Measurements from ENCODE around the gene KIAA0825.

The KIAA0825 gene

DNA sequence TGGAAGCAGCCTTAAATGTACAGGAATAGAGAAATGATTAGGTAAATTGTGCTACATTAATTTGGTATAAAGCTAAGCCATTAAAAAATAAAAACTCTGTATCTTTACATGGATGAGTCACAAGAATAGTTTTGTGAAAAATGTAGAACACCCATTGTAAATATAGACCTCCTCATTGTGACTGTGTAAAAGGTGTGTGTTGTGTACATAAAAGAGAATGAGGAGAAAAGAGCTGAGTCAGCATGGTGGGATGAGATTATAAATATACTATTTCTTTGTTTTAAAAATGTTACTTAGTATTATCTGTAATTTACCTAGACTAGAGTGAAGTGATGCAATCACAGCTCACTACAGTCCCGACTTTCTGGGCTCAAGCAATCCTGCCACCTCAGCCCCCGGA is 250.5 kb downstream of the KIAA0825 start:
- Histone ChIP-seq H2BK12ac (ENCODE audit: low read length) (peak overlapping the region; percentile 58), H3K4me2 (ENCODE audit: low read length) (no peak overlapping the region), H3K9me3 (ENCODE audit: insufficient read depth, low read depth, low read length) (peaks cover 2% of the 10 kb centered on the region), H3K23ac (ENCODE audit: low read length) (no peak overlapping the region), H3K79me2 (ENCODE audit: control insufficient read depth, insufficient read depth, low read length, poor library complexity) (no peaks in the 10 kb centered on the region), H3K79me1 (ENCODE audit: low read length) (no peaks in the 10 kb centered on the region), H3K4me3 (ENCODE audit: low read depth, low read length) (no peak overlapping the region), H3K4me1 (ENCODE audit: control insufficient read depth in 1 of 2, insufficient read depth in 2 of 2, low read length in 2 of 2) (no peaks in the 10 kb centered on the region), H3K9ac (ENCODE audit: low read length) (no peak overlapping the region), H2AK5ac (ENCODE audit: low read length) (no peak overlapping the region), H2AFZ (ENCODE audit: insufficient read depth, low read length, poor library complexity) (no peak overlapping the region), H2BK5ac (ENCODE audit: low read depth, low read length, poor library complexity) (no peak overlapping the region), H4K12ac (ENCODE audit: low read depth, low read length) (no peak overlapping the region), H2BK120ac (ENCODE audit: insufficient read depth, low read length, poor library complexity) (no peak overlapping the region), H4K91ac (ENCODE audit: low read depth, low read length) (no peak overlapping the region), H3K27ac (ENCODE audit: low read depth, low read length) (no peak overlapping the region), H3K14ac (ENCODE audit: low read length) (no peak overlapping the region), H3K36me3 (ENCODE audit: control insufficient read depth in 1 of 2, insufficient read depth in 2 of 2, low read length in 2 of 2) (no peaks in the 10 kb centered on the region), H3K18ac (ENCODE audit: low read length) (no peak overlapping the region), H4K8ac (ENCODE audit: low read depth, low read length) (no peak overlapping the region), H3K27me3 (ENCODE audit: insufficient read depth, low read length) (no peaks in the 10 kb centered on the region), H3K4ac (ENCODE audit: low read depth, low read length) (no peak overlapping the region)
- WGBS (ENCODE audit: extremely low coverage, insufficient coverage, insufficient read length) = no CpG with 5 or more reads among the region's 2 CpGs
- no peak for DNase-seq

GRCh38 chr5:94366811-94367210 is 251.6 kb downstream of the KIAA0825 start:
- H2BK120ac ChIP-seq (ENCODE audit: insufficient read depth, low read length, poor library complexity) = no peak overlapping the region
- no CpG with 5 or more reads among the region's 4 CpGs for WGBS (ENCODE audit: extremely low coverage, insufficient coverage, insufficient read length)
- H3K4me3 ChIP-seq (ENCODE audit: low read depth, low read length) = no peak overlapping the region
- no peak overlapping the region for H4K91ac ChIP-seq (ENCODE audit: low read depth, low read length)
- no peaks in the 10 kb centered on the region for H3K36me3 ChIP-seq (ENCODE audit: control insufficient read depth in 1 of 2, insufficient read depth in 2 of 2, low read length in 2 of 2)
- H3K4me1 ChIP-seq (ENCODE audit: control insufficient read depth in 1 of 2, insufficient read depth in 2 of 2, low read length in 2 of 2) = no peaks in the 10 kb centered on the region
- no peak overlapping the region for H4K12ac ChIP-seq (ENCODE audit: low read depth, low read length)
- no peaks in the 10 kb centered on the region for H3K27me3 ChIP-seq (ENCODE audit: insufficient read depth, low read length)
- no peaks in the 10 kb centered on the region for H3K79me2 ChIP-seq (ENCODE audit: control insufficient read depth, insufficient read depth, low read length, poor library complexity)
- H3K79me1 ChIP-seq (ENCODE audit: low read length) = no peaks in the 10 kb centered on the region
- no peak overlapping the region for H3K4me2 ChIP-seq (ENCODE audit: low read length)
- H3K9me3 ChIP-seq (ENCODE audit: insufficient read depth, low read depth, low read length) = peaks cover 2% of the 10 kb centered on the region
- no peak overlapping the region for H3K4ac ChIP-seq (ENCODE audit: low read depth, low read length)
- no peak overlapping the region for H3K27ac ChIP-seq (ENCODE audit: low read depth, low read length)
- no peak for DNase-seq
- no peak overlapping the region for H2BK5ac ChIP-seq (ENCODE audit: low read depth, low read length, poor library complexity)
- H3K14ac ChIP-seq (ENCODE audit: low read length) = no peak overlapping the region
- no peak overlapping the region for H2BK12ac ChIP-seq (ENCODE audit: low read length)
- H2AFZ ChIP-seq (ENCODE audit: insufficient read depth, low read length, poor library complexity) = no peak overlapping the region
- no peak overlapping the region for H3K18ac ChIP-seq (ENCODE audit: low read length)
- H3K9ac ChIP-seq (ENCODE audit: low read length) = no peak overlapping the region
- no peak overlapping the region for H2AK5ac ChIP-seq (ENCODE audit: low read length)
- no peak overlapping the region for H4K8ac ChIP-seq (ENCODE audit: low read depth, low read length)
- no peak overlapping the region for H3K23ac ChIP-seq (ENCODE audit: low read length)

DNA sequence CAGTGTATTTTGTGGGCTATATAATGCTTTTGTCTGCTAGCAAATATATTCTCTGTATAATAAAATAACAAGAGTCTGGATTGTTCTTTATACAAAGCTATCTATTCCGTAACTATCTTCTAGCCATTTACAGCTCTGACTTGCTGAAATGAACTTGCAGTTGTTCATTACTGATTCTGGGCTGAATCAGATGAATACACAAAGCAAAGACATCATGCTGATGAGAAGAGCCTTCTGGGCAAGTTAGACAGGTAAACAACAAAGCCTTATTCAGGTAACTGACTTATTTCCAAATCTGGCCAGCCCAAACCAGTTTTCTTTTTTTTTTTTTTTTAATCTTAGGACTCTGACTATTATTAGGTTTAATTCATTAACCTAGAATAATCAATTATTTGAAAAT is 255.5 kb downstream of the KIAA0825 start:
- H3K23ac ChIP-seq (ENCODE audit: low read length) = no peak overlapping the region
- DNase-seq = no peak
- no peak overlapping the region for H3K4me2 ChIP-seq (ENCODE audit: low read length)
- WGBS (ENCODE audit: extremely low coverage, insufficient coverage, insufficient read length) = no CpG with 5 or more reads among the region's 1 CpG
- H2BK120ac ChIP-seq (ENCODE audit: insufficient read depth, low read length, poor library complexity) = no peak overlapping the region
- no peak overlapping the region for H3K4me3 ChIP-seq (ENCODE audit: low read depth, low read length)
- no peaks in the 10 kb centered on the region for H3K79me2 ChIP-seq (ENCODE audit: control insufficient read depth, insufficient read depth, low read length, poor library complexity)
- H3K36me3 ChIP-seq (ENCODE audit: control insufficient read depth in 1 of 2, insufficient read depth in 2 of 2, low read length in 2 of 2) = no peaks in the 10 kb centered on the region
- no peak overlapping the region for H3K14ac ChIP-seq (ENCODE audit: low read length)
- no peak overlapping the region for H4K12ac ChIP-seq (ENCODE audit: low read depth, low read length)
- H3K9ac ChIP-seq (ENCODE audit: low read length) = no peak overlapping the region
- no peaks in the 10 kb centered on the region for H3K27me3 ChIP-seq (ENCODE audit: insufficient read depth, low read length)
- no peak overlapping the region for H2AFZ ChIP-seq (ENCODE audit: insufficient read depth, low read length, poor library complexity)
- no peak overlapping the region for H3K27ac ChIP-seq (ENCODE audit: low read depth, low read length)
- no peaks in the 10 kb centered on the region for H3K79me1 ChIP-seq (ENCODE audit: low read length)
- no peak overlapping the region for H2BK5ac ChIP-seq (ENCODE audit: low read depth, low read length, poor library complexity)
- no peak overlapping the region for H2BK12ac ChIP-seq (ENCODE audit: low read length)
- no peak overlapping the region for H4K8ac ChIP-seq (ENCODE audit: low read depth, low read length)
- no peak overlapping the region for H2AK5ac ChIP-seq (ENCODE audit: low read length)
- no peaks in the 10 kb centered on the region for H3K4me1 ChIP-seq (ENCODE audit: control insufficient read depth in 1 of 2, insufficient read depth in 2 of 2, low read length in 2 of 2)
- H3K9me3 ChIP-seq (ENCODE audit: insufficient read depth, low read depth, low read length) = peaks cover 2% of the 10 kb centered on the region
- no peak overlapping the region for H3K4ac ChIP-seq (ENCODE audit: low read depth, low read length)
- H4K91ac ChIP-seq (ENCODE audit: low read depth, low read length) = no peak overlapping the region
- no peak overlapping the region for H3K18ac ChIP-seq (ENCODE audit: low read length)

DNA sequence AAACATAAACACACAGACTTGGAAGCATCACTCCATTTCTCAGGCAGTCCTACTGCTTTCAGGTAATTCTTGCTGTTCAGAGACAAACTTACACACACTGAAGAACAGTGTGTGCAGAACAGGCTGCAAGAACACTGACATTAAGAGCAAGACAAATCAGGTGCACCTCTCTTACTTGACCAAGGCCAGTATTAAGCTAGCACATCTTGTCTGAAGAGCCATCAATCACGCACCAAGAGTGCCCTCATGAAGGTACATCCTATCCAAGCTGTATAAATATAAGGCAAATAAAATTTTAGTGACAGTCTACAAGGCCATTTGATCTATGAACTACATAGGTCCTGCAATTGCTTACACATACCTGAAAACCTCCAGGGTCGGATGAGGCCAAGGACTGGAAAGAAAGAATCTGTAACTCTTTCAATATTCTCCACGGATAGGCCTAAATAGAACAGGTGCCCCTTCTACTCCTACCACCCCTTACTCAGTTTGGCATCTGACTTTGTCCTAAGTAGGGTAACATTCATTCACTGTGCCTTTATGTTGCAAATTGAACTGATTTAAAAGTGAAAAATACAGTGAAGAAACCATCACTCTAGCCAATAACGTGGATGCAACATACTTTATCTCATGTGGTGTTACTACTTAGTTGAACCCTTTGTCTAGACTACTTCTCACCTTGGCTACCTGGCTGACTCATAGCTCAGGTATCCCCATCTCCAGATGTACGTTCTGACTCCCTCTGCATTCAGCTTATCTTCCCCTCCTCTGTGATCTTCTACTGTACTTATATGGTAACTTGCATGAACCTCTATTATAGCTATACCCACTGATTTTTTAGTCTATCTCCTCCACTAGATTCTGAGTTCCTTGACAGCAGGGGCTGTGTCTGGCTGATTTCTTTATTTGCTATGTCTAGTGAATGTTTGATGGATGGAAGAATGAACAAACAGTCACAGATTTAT is 256.3 kb downstream of the KIAA0825 start:
- Histone ChIP-seq H3K4me1 (ENCODE audit: control insufficient read depth in 1 of 2, insufficient read depth in 2 of 2, low read length in 2 of 2) (no peaks in the 10 kb centered on the region), H3K23ac (ENCODE audit: low read length) (no peak overlapping the region), H3K4ac (ENCODE audit: low read depth, low read length) (no peak overlapping the region), H3K9me3 (ENCODE audit: insufficient read depth, low read depth, low read length) (peaks cover 2% of the 10 kb centered on the region), H4K12ac (ENCODE audit: low read depth, low read length) (no peak overlapping the region), H3K4me3 (ENCODE audit: low read depth, low read length) (no peak overlapping the region), H2AK5ac (ENCODE audit: low read length) (no peak overlapping the region), H3K18ac (ENCODE audit: low read length) (no peak overlapping the region), H3K14ac (ENCODE audit: low read length) (no peak overlapping the region), H2BK120ac (ENCODE audit: insufficient read depth, low read length, poor library complexity) (no peak overlapping the region), H2BK12ac (ENCODE audit: low read length) (no peak overlapping the region), H3K36me3 (ENCODE audit: control insufficient read depth in 1 of 2, insufficient read depth in 2 of 2, low read length in 2 of 2) (no peaks in the 10 kb centered on the region), H3K4me2 (ENCODE audit: low read length) (no peak overlapping the region), H4K91ac (ENCODE audit: low read depth, low read length) (no peak overlapping the region), H3K9ac (ENCODE audit: low read length) (no peak overlapping the region), H2BK5ac (ENCODE audit: low read depth, low read length, poor library complexity) (no peak overlapping the region), H3K79me1 (ENCODE audit: low read length) (no peaks in the 10 kb centered on the region), H2AFZ (ENCODE audit: insufficient read depth, low read length, poor library complexity) (no peak overlapping the region), H4K8ac (ENCODE audit: low read depth, low read length) (no peak overlapping the region), H3K27me3 (ENCODE audit: insufficient read depth, low read length) (no peaks in the 10 kb centered on the region), H3K27ac (ENCODE audit: low read depth, low read length) (no peak overlapping the region), H3K79me2 (ENCODE audit: control insufficient read depth, insufficient read depth, low read length, poor library complexity) (no peaks in the 10 kb centered on the region)
- no CpG with 5 or more reads among the region's 5 CpGs for WGBS (ENCODE audit: extremely low coverage, insufficient coverage, insufficient read length)
- peak in 1 of 2 donors; percentile 9 for DNase-seq

Data from trophoblast cell (in vitro differentiated cells and primary cell).